DND-41 (cell line): Measurements from ENCODE around the gene ILF3.

ENCODE experiments used
- ATAC-seq: fragments of 200-7000 bp; cut with Tn5 transposase; 3 replicates; pipeline ENCODE4 v1.9.1; 2021; ENCODE audit warnings: low read depth; ENCODE audit not compliant: insufficient read depth
- DNase-seq: peaks from one replicate; pipeline ENCODE4 v3.0.0-alpha.2; 2020
- H2AFZ ChIP-seq: 2 replicates; pipeline ENCODE4 v1.6.0; 2012; ENCODE audit warnings: low read depth, low read length
- H3K27ac ChIP-seq: 2 replicates; pipeline ENCODE4 v1.5.1; 2012; ENCODE audit warnings: low read length, inconsistent platforms
- H3K27me3 ChIP-seq: fragments of 200-600 bp; sonication (generic); 2 replicates; pipeline ENCODE4 v1.6.0; 2012; ENCODE audit warnings: low read length, mild to moderate bottlenecking, inconsistent platforms; ENCODE audit not compliant: insufficient read depth, poor library complexity
- H3K36me3 ChIP-seq: 2 replicates; pipeline ENCODE4 v1.5.1; 2012; ENCODE audit warnings: low read length, inconsistent platforms; ENCODE audit not compliant: insufficient read depth
- H3K4me1 ChIP-seq: 2 replicates; pipeline ENCODE4 v1.5.1; 2012; ENCODE audit warnings: mild to moderate bottlenecking, low read length; ENCODE audit not compliant: insufficient read depth
- H3K4me2 ChIP-seq: 2 replicates; pipeline ENCODE4 v1.6.0; 2012; ENCODE audit warnings: mild to moderate bottlenecking, moderate library complexity, low read length, inconsistent platforms; ENCODE audit not compliant: insufficient read depth
- H3K4me3 ChIP-seq, 2 experiments: fragments of 200-600 bp in 1 of 2; shearing (Covaris generic) in 1 of 2; 2 replicates each; pipeline ENCODE4 v1.5.1; 2012 to 2016; ENCODE audit warnings: inconsistent platforms in 2 of 2, low read length in 2 of 2, mild to moderate bottlenecking in 2 of 2, low read depth in 1 of 2, moderate library complexity in 1 of 2
- H3K79me2 ChIP-seq: 2 replicates; pipeline ENCODE4 v1.6.0; 2012; ENCODE audit warnings: low read length, inconsistent platforms; ENCODE audit not compliant: insufficient read depth
- H3K9ac ChIP-seq: 2 replicates; pipeline ENCODE4 v1.6.0; 2012; ENCODE audit warnings: low read depth, mild to moderate bottlenecking, inconsistent platforms, low read length, moderate library complexity
- H3K9me3 ChIP-seq: 2 replicates; pipeline ENCODE4 v1.5.1; 2012; ENCODE audit warnings: low read length, moderate library complexity, mild to moderate bottlenecking, inconsistent platforms; ENCODE audit not compliant: insufficient read depth, severe bottlenecking
- H4K20me1 ChIP-seq: 2 replicates; pipeline ENCODE4 v1.6.0; 2012; ENCODE audit warnings: low read length; ENCODE audit not compliant: insufficient read depth
- EZH2 ChIP-seq: IDR thresholded peaks from 3 replicates; pipeline ENCODE4 v1.6.1; 2012; ENCODE audit warnings: borderline replicate concordance, low read depth, mild to moderate bottlenecking, moderate library complexity, low read length, inconsistent platforms; ENCODE audit not compliant: severe bottlenecking
- TF ChIP-seq, protein P1 (sequence below): IDR thresholded peaks from 2 replicates; pipeline ENCODE4 v1.5.1; 2012; ENCODE audit warnings: borderline replicate concordance, low read length, moderate library complexity, mild to moderate bottlenecking; ENCODE audit not compliant: poor library complexity, severe bottlenecking; ENCODE audit errors: extremely low read depth

ILF3 gene

DNA sequence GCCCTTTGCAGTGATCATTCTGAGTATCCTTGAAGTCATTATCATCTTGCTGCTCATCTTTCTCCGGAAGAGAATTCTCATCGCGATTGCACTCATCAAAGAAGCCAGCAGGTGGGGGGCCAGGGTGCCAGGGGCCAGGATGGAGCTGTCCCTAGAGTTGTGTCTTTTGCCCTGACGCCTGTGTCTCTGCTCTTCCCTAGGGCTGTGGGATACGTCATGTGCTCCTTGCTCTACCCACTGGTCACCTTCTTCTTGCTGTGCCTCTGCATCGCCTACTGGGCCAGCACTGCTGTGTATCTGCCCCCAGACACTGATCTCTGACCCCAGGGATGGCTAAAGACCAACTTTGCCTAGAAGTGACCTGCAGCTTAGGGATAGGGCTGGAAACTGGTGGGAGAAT is 19.2 kb upstream of the ILF3 start:
- H4K20me1 ChIP-seq, result peaks cover 5% of the 10 kb centered on the region; the same call in 1 of the 2 replicates
- no peak overlapping the region for H3K27ac ChIP-seq

DNA sequence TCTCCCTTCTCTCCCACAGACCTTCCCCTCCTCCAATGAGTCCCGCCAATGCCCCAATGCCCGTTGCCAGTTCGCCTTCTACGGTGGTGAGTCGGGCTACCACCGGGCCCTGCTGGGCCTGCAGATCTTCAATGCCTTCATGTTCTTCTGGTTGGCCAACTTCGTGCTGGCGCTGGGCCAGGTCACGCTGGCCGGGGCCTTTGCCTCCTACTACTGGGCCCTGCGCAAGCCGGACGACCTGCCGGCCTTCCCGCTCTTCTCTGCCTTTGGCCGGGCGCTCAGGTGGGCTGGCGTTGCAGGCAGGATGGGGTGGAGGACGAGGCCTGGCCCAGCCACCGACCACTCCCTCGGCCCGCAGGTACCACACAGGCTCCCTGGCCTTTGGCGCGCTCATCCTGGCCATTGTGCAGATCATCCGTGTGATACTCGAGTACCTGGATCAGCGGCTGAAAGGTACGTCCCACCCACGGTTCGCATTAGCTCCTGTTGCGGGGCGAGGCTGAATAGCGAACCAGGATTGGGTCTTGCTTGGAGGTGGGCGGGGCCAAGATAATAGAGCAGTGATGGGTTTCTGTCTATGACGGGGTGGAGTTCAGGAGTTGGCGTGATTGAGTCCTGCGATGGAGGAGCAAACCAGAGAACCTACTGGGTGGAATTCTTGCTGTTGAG is 17.7 kb upstream of the ILF3 start:
- Histone ChIP-seq H3K36me3 (peaks cover 71% of the 10 kb centered on the region), H3K27me3 (no peaks in the 10 kb centered on the region), H3K9ac (no peak overlapping the region), H3K4me2 (no peak overlapping the region), H3K4me1 (no peaks in the 10 kb centered on the region), H3K4me3 (no peak overlapping the region), H2AFZ (no peak overlapping the region), H3K27ac (no peak overlapping the region), H4K20me1 (peaks cover 5% of the 10 kb centered on the region; the same call in 1 of the 2 replicates), H3K9me3 (no peaks in the 10 kb centered on the region), H3K79me2 (no peaks in the 10 kb centered on the region)
- no peak for TF ChIP-seq EZH2
- TF ChIP-seq, protein P1, sequence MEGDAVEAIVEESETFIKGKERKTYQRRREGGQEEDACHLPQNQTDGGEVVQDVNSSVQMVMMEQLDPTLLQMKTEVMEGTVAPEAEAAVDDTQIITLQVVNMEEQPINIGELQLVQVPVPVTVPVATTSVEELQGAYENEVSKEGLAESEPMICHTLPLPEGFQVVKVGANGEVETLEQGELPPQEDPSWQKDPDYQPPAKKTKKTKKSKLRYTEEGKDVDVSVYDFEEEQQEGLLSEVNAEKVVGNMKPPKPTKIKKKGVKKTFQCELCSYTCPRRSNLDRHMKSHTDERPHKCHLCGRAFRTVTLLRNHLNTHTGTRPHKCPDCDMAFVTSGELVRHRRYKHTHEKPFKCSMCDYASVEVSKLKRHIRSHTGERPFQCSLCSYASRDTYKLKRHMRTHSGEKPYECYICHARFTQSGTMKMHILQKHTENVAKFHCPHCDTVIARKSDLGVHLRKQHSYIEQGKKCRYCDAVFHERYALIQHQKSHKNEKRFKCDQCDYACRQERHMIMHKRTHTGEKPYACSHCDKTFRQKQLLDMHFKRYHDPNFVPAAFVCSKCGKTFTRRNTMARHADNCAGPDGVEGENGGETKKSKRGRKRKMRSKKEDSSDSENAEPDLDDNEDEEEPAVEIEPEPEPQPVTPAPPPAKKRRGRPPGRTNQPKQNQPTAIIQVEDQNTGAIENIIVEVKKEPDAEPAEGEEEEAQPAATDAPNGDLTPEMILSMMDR, result no peak
- DNase-seq (no peak), ATAC-seq (no peak)

More for the DNA sequence above, 19.2 kb upstream of the ILF3 start:
- Histone ChIP-seq H3K4me3 (no peak overlapping the region), H3K27me3 (no peaks in the 10 kb centered on the region), H3K4me2 (no peak overlapping the region), H3K9ac (no peak overlapping the region), H2AFZ (no peak overlapping the region), H3K9me3 (no peaks in the 10 kb centered on the region), H3K36me3 (peaks cover 69% of the 10 kb centered on the region), H3K79me2 (no peaks in the 10 kb centered on the region), H3K4me1 (no peaks in the 10 kb centered on the region)
- no peak; the same call in 2 of the 3 replicates for ATAC-seq
- no peak for TF ChIP-seq EZH2
- TF ChIP-seq, protein P1, result no peak
- DNase-seq, result no peak

DNA sequence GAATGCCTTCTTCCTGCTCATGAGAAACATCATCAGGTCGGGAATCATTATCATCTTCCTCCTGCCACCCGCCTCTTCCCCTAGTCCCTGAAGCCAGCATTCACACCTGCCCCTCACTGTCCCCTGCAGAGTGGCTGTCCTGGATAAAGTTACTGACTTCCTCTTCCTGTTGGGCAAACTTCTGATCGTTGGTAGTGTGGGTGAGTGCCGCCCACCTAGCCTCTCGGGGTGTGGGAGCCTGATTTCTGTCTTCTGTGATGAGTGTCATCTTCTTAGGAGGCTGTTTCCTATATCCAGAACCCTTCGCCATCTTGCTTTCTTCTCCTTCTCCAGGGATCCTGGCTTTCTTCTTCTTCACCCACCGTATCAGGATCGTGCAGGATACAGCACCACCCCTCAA is 16.3 kb upstream of the ILF3 start:
- H3K36me3 ChIP-seq, result peaks cover 70% of the 10 kb centered on the region
- DNase-seq (no peak), ATAC-seq (no peak)
- H3K4me1 ChIP-seq, result no peaks in the 10 kb centered on the region
- no peak overlapping the region for H3K9ac ChIP-seq
- H3K79me2 ChIP-seq, result no peaks in the 10 kb centered on the region
- H3K4me3 ChIP-seq, result no peak overlapping the region
- no peaks in the 10 kb centered on the region for H3K9me3 ChIP-seq
- no peak overlapping the region for H3K27ac ChIP-seq
- H3K27me3 ChIP-seq, result no peaks in the 10 kb centered on the region
- TF ChIP-seq, protein P1, result no peak
- TF ChIP-seq EZH2, result no peak
- H3K4me2 ChIP-seq, result no peak overlapping the region
- H2AFZ ChIP-seq, result no peak overlapping the region
- H4K20me1 ChIP-seq, result peaks cover 5% of the 10 kb centered on the region; the same call in 1 of the 2 replicates
